Endometrial microvascular endothelial cells (primary cell): ENCODE results near the gene ANP32E. TPM values are rescaled to one million over a fixed set of nuclear protein-coding genes. Genes with fewer than 3 reads are reported as not detected.
"Not testable (repeated sequence)": the region's sequence is repeated elsewhere in the genome, so short reads cannot be mapped to it uniquely, and the experiment has no call there.

Experiments
- in situ Hi-C: cut with HindIII; loops from 2 replicates; pipeline ENCODE4 v1.10.0; 2017; ENCODE audit warnings: low sequenced_read_pairs, low pct_unique_long_range_greater_than_20kb; ENCODE audit errors: inconsistent ontology term
- total RNA-seq: library from RNA; depleted of rRNA; stranded (reverse); fragments of >200 nt; gene quantifications from one replicate; pipeline ENCODE4 v1.2.3, GENCODE V29; 2015; ENCODE audit errors: inconsistent ontology term

The ANP32E gene
- total RNA-seq, 1 donor from 2014 or later = 30.3 TPM

GRCh38 chr1:150259217-150259616, 23.3 kb upstream of the ANP32E start:
- in situ Hi-C loops = no loop called here

- in situ Hi-C loops = no loop called here
These were observed 22.0 kb upstream of the ANP32E start, which contains the start of gene CA14 for GRCh38 chr1:150257624-150258585. CA14 (plus strand) TSS chr1:150257774; CDS start chr1:150258129, 355 bp downstream.

- in situ Hi-C loops = no loop called here
These were observed 20.8 kb upstream of the ANP32E start for GRCh38 chr1:150256554-150257341.

DNA sequence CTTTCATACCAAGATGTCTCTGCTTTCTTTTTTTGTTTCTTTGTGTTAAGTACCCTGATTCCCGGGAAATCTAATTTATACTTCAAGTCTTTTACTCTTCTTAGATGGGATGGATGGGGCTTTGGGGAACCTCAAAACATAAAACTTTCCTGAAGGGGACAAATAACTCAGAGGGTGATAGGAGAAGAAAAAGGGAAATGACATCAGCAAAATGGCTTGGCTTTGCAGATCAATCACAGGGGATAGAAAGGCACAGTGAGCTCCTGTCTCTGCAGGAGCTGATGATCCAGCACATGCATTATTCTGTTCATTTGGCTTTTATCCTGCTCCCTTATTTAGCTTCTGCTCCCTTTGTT, 20.3 kb upstream of the ANP32E start:
- in situ Hi-C loops = no loop called here

GRCh38 chr1:150249936-150250335, 14.0 kb upstream of the ANP32E start:
- in situ Hi-C loops = no loop called here

DNA sequence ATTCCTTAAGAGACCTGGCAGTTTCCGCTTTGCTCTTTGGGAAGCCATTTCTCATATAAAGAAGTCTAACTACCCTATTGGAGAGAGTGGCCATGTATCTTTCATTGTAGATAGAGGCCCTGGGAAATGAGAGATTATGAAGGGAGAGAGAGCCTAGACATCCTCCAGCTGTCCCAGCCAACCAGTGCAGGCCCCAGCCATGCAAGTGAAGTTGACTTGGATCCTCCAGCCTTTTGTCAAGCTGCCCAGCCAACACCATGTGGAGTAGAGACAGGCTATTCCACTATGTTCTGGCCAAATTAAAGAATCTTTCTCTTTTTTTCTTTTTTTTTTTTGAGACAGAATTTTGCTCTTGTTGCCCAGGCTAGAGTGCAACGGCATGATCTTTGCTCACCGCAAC, 7.1 kb upstream of the ANP32E start:
- in situ Hi-C loops = no loop called here

- in situ Hi-C loops = no loop called here
These were observed 1.8 kb upstream of the ANP32E start for GRCh38 chr1:150237746-150238145.

DNA sequence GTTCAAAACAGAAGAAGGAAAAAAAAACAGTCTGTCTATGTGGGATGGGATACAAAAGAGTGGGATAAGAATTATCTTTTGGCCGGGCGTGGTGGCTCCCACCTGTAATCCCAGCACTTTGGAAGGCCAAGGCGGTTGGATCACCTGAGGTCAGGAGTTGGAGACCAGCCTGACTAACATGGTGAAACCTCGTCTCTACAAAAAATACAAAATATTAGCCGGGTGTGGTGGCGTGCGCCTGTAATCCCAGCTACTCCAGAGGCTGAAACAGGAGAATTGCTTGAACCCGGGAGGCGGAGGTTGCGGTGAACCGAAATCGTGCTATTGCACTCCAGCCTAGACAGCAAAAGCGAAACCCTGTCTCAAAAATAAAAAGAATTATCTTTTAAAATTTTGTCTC, 1.3 kb upstream of the ANP32E start:
- in situ Hi-C loops = not testable (repeated sequence)

GRCh38 chr1:150236614-150237100, 745 bp upstream of the ANP32E start:
- in situ Hi-C loops = no loop called here

- in situ Hi-C loops = no loop called here
These were observed 539 bp downstream of the ANP32E start for GRCh38 chr1:150235294-150235851.

GRCh38 chr1:150234566-150235293, 1.2 kb downstream of the ANP32E start:
- in situ Hi-C loops = no loop called here

DNA sequence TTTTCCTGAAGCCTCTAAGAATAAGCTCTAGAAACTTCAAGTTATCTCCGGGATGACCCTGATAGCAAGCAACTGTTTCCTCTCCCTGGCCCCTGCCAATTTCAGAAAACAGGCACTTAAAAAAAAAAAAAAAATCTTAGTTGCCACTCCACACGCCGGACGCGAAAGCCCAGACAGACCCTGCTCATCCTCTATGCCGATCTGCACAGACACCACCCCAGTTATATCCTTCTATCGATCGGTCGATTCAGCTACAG, 1.7 kb downstream of the ANP32E start:
- in situ Hi-C loops = no loop called here

GRCh38 chr1:150233359-150234308, 2.3 kb downstream of the ANP32E start:
- in situ Hi-C loops = no loop called here

DNA sequence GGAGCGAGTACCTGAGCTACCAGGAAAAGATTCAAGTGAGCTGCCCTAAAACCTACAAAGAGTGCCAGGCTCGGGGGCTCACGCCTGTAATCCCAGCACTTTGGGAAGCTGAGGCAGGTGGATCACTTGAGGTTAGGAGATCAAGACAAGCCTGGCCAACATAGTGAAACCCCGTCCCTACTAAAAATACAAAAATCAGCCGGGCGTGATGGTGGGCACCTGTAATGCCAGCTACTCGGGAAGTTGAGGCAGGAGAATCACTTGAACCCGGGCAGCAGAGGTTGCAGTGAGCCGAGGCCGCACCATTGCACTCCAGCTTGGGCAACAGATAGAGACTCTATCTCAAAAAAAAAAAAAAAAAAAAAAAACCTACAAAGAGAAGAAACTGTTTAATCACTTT, 3.0 kb downstream of the ANP32E start:
- in situ Hi-C loops = not testable (repeated sequence)

DNA sequence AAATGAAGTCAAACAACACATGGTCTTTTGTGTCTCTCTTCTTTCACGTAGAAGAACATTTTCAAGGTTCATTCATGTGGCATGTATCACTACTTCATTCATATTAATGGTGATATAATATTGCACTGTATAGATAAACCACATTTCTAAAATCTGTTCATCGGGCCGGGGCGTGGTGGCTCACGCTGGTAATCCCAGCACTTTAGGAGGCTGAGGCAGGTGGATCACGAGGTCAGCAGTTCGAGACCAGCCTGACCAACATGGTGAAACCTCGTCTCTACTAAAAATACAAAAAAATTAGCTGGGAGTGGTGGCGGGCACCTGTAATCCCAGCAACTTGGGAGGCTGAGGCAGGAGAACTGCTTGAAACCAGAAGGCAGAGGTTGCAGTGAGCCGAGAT, 7.7 kb downstream of the ANP32E start:
- in situ Hi-C loops = not testable (repeated sequence)

DNA sequence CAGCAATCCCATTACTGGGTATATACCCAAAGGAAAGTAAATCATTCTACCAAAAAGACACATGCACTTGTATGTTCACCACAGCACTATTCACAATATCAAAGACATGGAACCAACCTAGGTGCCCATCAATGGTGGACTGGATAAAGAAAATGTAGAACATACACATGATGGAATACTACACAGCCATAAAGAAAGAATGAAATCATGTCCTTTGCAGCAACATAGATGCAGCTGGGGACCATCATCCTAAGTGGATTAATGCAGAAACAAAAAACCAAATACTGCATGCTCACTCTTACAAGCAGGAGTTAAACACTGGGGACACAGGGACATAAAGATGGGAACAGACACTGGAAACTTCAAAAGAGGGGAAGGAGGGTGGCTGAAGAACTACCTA, 8.7 kb downstream of the ANP32E start:
- in situ Hi-C loops = no loop called here

GRCh38 chr1:150226486-150226885, 9.4 kb downstream of the ANP32E start:
- in situ Hi-C loops = no loop called here

DNA sequence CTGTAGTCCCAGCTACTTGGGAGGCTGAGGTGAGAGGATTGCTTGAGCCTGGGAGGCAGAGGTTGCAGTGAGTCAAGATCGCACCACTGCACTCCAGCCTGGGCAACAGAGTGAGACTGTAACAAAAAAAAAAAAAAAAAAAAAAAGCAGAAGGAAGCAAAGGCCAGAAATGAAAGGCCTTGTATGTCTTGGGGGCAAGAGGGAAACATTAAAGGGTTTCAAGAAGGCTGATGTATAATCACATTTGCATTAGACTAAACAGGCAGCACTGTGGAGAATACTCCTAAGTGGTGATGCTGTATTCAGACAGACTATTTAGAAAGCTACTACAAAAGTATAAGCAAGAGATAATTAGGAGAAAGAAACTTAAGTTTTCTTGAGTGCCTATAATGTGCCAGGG, 10.4 kb downstream of the ANP32E start:
- in situ Hi-C loops = no loop called here
